Stimulated activated CD4-positive, alpha-beta T cell treated with anti-CD3 and anti-CD28 coated beads, Interleukin-15, amount 100 ng/mL, for 1 hour (primary cell): ENCODE data around the gene VPS51.
A peak's percentile ranks its signal among the peaks of the same experiment; 100 is the strongest.

Experiments used
- DNase-seq, 2 donors: peaks; one replicate each; pipeline ENCODE4 v3.0.0-alpha.2; 2020; ENCODE audit warnings: low read depth in 1 of 2, low spot score in 1 of 2

VPS51 gene

GRCh38 chr11:65095974-65096806, at the start of gene VPS51:
Gene VPS51 (plus strand): TSS chr11:65096214. CDS start chr11:65096251, 37 bp downstream.
- peak; percentile 70 to 71 for DNase-seq

GRCh38 chr11:65047581-65048422, 48.2 kb upstream of the VPS51 start:
- peak in 1 of 2 donors; percentile 16 for DNase-seq

- DNase-seq, result no peak
These were observed 44.6 kb upstream of the VPS51 start for GRCh38 chr11:65051398-65051858.

- no peak for DNase-seq
These were observed 42.0 kb upstream of the VPS51 start for GRCh38 chr11:65053827-65054508.

- no peak for DNase-seq
These were observed 40.5 kb upstream of the VPS51 start for GRCh38 chr11:65055538-65055937.

GRCh38 chr11:65056999-65057398, 39.0 kb upstream of the VPS51 start:
- no peak for DNase-seq

GRCh38 chr11:65057526-65057925, 38.5 kb upstream of the VPS51 start:
- DNase-seq, result no peak

GRCh38 chr11:65058012-65058411, 38.0 kb upstream of the VPS51 start:
- DNase-seq, result no peak

GRCh38 chr11:65058419-65059054, 37.5 kb upstream of the VPS51 start, which contains the start of gene NAALADL1:
Gene NAALADL1 (minus strand): TSS chr11:65058553. CDS start chr11:65058521, 32 bp downstream.
- no peak for DNase-seq

- no peak for DNase-seq
These were observed 36.5 kb upstream of the VPS51 start for GRCh38 chr11:65059523-65059922.

- no peak for DNase-seq
These were observed 35.8 kb upstream of the VPS51 start for GRCh38 chr11:65059959-65060824.

GRCh38 chr11:65060913-65061408, 35.1 kb upstream of the VPS51 start:
- DNase-seq, result no peak

- DNase-seq, result no peak
These were observed 32.5 kb upstream of the VPS51 start for GRCh38 chr11:65063532-65063931.

- DNase-seq, result no peak
These were observed 31.2 kb upstream of the VPS51 start for GRCh38 chr11:65064847-65065240.

GRCh38 chr11:65065851-65066250, 30.2 kb upstream of the VPS51 start:
- no peak for DNase-seq

GRCh38 chr11:65066315-65066714, 29.7 kb upstream of the VPS51 start:
- DNase-seq, result no peak

GRCh38 chr11:65066805-65067291, 29.2 kb upstream of the VPS51 start:
- no peak for DNase-seq

GRCh38 chr11:65067446-65067845, 28.6 kb upstream of the VPS51 start:
- no peak for DNase-seq

- DNase-seq, result no peak
These were observed 26.8 kb upstream of the VPS51 start for GRCh38 chr11:65069217-65069616.
